Choroid plexus epithelial cell (primary cell): ENCODE results near the gene TREM2.

Source experiments
- DNase-seq: peaks from one replicate; pipeline ENCODE4 v3.0.0-alpha.2; 2010; ENCODE audit warnings: low read depth
- H3K4me3 ChIP-seq: 2 replicates; pipeline ENCODE4 v1.5.1; 2011; ENCODE audit warnings: low read depth, mild to moderate bottlenecking, control low read depth, low read length, moderate library complexity
- CTCF ChIP-seq: conservative IDR thresholded peaks from 2 replicates; pipeline ENCODE4 v1.5.1; 2011; ENCODE audit warnings: low read depth, mild to moderate bottlenecking, control low read depth, inconsistent platforms, low read length, moderate library complexity

TREM2 gene

GRCh38 chr6:41155132-41155805 is 7.6 kb downstream of the TREM2 start:
- no peak overlapping the region for H3K4me3 ChIP-seq
- TF ChIP-seq CTCF = no peak
- DNase-seq = peak; percentile 67

GRCh38 chr6:41153992-41154625 is 8.8 kb downstream of the TREM2 start, which contains the start of gene TREML1:
TSS of gene TREML1 (minus strand) at chr6:41154347. CDS start at chr6:41154288, 59 bp downstream.
- no peak for DNase-seq
- no peak for TF ChIP-seq CTCF

GRCh38 chr6:41153451-41153850 is 9.5 kb downstream of the TREM2 start:
- H3K4me3 ChIP-seq = no peak overlapping the region
- no peak for DNase-seq
- no peak for TF ChIP-seq CTCF

More at GRCh38 chr6:41153992-41154625, 8.8 kb downstream of the TREM2 start, which contains the start of gene TREML1:
- no peak within 1 kb of the TSS for H3K4me3 ChIP-seq

GRCh38 chr6:41150671-41151070 is 12.2 kb downstream of the TREM2 start:
- DNase-seq = no peak
- no peak overlapping the region for H3K4me3 ChIP-seq
- TF ChIP-seq CTCF = peak; percentile 8

GRCh38 chr6:41147917-41148316 is 15.0 kb downstream of the TREM2 start:
- no peak for TF ChIP-seq CTCF
- no peak for DNase-seq
- no peak overlapping the region for H3K4me3 ChIP-seq

- DNase-seq = no peak
- TF ChIP-seq CTCF = no peak
- no peak overlapping the region for H3K4me3 ChIP-seq
Measured at GRCh38 chr6:41136911-41137310, 26.0 kb downstream of the TREM2 start.
